Endothelial cell of umbilical vein (primary cell): Measurements from ENCODE around the gene EGFL7. TPM values are rescaled to one million over a fixed set of nuclear protein-coding genes. Genes with fewer than 3 reads are reported as not detected.

Experiments used
- BruUV-seq: library from RNA; stranded (reverse); fragments of 400-500 nt; replicated peaks from 2 replicates; lab custom pipeline; 2021; lab: Mats Ljungman, UMichigan
- CTCF ChIA-PET: fragments of 300-600, 350-600 bp; sonication (Branson Sonifier 250); formaldehyde crosslinking; loops from one replicate; lab custom pipeline; 2021; ENCODE audit warnings: antibody characterized with exemption, inconsistent platforms; lab: Charles Lee
- POLR2A ChIA-PET: fragments of 300-600, 350-600 bp; sonication (Branson Sonifier 250); formaldehyde crosslinking; loops from one replicate; lab custom pipeline; 2021; ENCODE audit warnings: antibody characterized with exemption, inconsistent platforms; lab: Charles Lee
- DNase-seq: peaks from one replicate; pipeline ENCODE4 v3.0.0-alpha.2; 2011; ENCODE audit warnings: low read depth, low spot score
- FAIRE-seq: peaks from 2 replicates; lab custom pipeline; 2011; peaks lifted over from hg19 to GRCh38; lab: Jason Lieb, UNC
- H2AFZ ChIP-seq: 2 replicates; pipeline ENCODE4 v1.6.0; 2012; ENCODE audit warnings: low read depth, low read length, control low read depth, inconsistent platforms
- H3K27ac ChIP-seq: 2 replicates; pipeline ENCODE4 v1.5.1; 2011; ENCODE audit warnings: low read depth, mild to moderate bottlenecking, control low read depth, low read length, moderate library complexity; ENCODE audit not compliant: insufficient read depth
- H3K27me3 ChIP-seq, 2 experiments: 2 replicates each; pipeline versions ENCODE4 v1.6.0 to v1.6.1; 2011; ENCODE audit warnings: low read length in 2 of 2, mixed read lengths in 1 of 2; ENCODE audit not compliant: control insufficient read depth in 2 of 2, insufficient read depth in 2 of 2
- H3K36me3 ChIP-seq, 2 experiments: 2 replicates in 1 of 2; 3 replicates in 1 of 2; pipeline ENCODE4 v1.5.1; 2011; ENCODE audit warnings: low read length in 2 of 2, mild to moderate bottlenecking in 1 of 2, moderate library complexity in 1 of 2; ENCODE audit not compliant: control insufficient read depth in 2 of 2, insufficient read depth in 2 of 2; ENCODE audit errors: extremely low read depth in 1 of 2
- H3K4me1 ChIP-seq: 3 replicates; pipeline ENCODE4 v1.5.1; 2011; ENCODE audit warnings: mild to moderate bottlenecking, low read length; ENCODE audit not compliant: control insufficient read depth, insufficient read depth; ENCODE audit errors: extremely low read depth
- H3K4me2 ChIP-seq: 2 replicates; pipeline ENCODE4 v1.6.1; 2011; ENCODE audit warnings: low read length, control low read depth, mixed read lengths; ENCODE audit not compliant: insufficient read depth
- H3K4me3 ChIP-seq, 3 experiments: fragments of 200-600 bp in 1 of 3; sonication (generic), shearing (Covaris generic) in 1 of 3; replicated peaks in 1 of 3; 2 replicates each; pipeline ENCODE4 v1.5.1; 2011 to 2016; ENCODE audit warnings: control low read depth in 3 of 3, low read length in 3 of 3, mild to moderate bottlenecking in 2 of 3, inconsistent platforms in 1 of 3, low read depth in 1 of 3, moderate library complexity in 1 of 3; ENCODE audit not compliant: insufficient read depth in 1 of 3
- H3K79me2 ChIP-seq: 2 replicates; pipeline ENCODE4 v1.6.0; 2012; ENCODE audit warnings: low read length, inconsistent platforms; ENCODE audit not compliant: control insufficient read depth, insufficient read depth
- H3K9ac ChIP-seq: replicated peaks from 2 replicates; pipeline ENCODE3; 2011; ENCODE audit warnings: low read length, control low read depth; ENCODE audit not compliant: insufficient read depth; ENCODE audit errors: extremely low read depth
- H3K9me1 ChIP-seq: replicated peaks from 3 replicates; pipeline ENCODE4 v1.6.0; 2011; ENCODE audit warnings: mild to moderate bottlenecking, low read length; ENCODE audit not compliant: control insufficient read depth, insufficient read depth; ENCODE audit errors: extremely low read depth
- H3K9me3 ChIP-seq: replicated peaks from 2 replicates; pipeline ENCODE4 v1.5.1; 2012; ENCODE audit warnings: low read length, inconsistent platforms; ENCODE audit not compliant: control insufficient read depth, insufficient read depth
- H4K20me1 ChIP-seq: replicated peaks from 2 replicates; pipeline ENCODE3; 2011; ENCODE audit warnings: mild to moderate bottlenecking, low read length; ENCODE audit not compliant: control insufficient read depth, insufficient read depth; ENCODE audit errors: extremely low read depth
- EZH2 ChIP-seq: IDR thresholded peaks from 2 replicates; pipeline ENCODE4 v1.6.1; 2012; ENCODE audit warnings: borderline replicate concordance, low read depth, mild to moderate bottlenecking, moderate library complexity, low read length, inconsistent platforms; ENCODE audit not compliant: severe bottlenecking
- FOS ChIP-seq: IDR thresholded peaks from 2 replicates; pipeline ENCODE4 v1.6.1; 2011; ENCODE audit warnings: mild to moderate bottlenecking, low read length, moderate library complexity, borderline replicate concordance; ENCODE audit not compliant: insufficient read depth
- MYC ChIP-seq: IDR thresholded peaks from one replicate; pipeline ENCODE4 v1.6.1; 2011; ENCODE audit warnings: mild to moderate bottlenecking, low read depth, low read length
- dilution Hi-C: fragments of 300-500 bp; cut with MboI; formaldehyde crosslinking; loops from one replicate; pipeline ENCODE4 v1.15.0; 2019; ENCODE audit warnings: low sequenced_read_pairs; ENCODE audit not compliant: extremely low pct_ligation_motif_present
- intact Hi-C: fragments of 100-400 bp; cut with micrococcal nuclease; formaldehyde crosslinking; loops from one replicate; pipeline ENCODE4 v1.10.0; 2022
- polyA plus RNA-seq, 4 experiments: library from polyadenylated mRNA; depleted of rRNA in 3 of 4; stranded (reverse) in 3 of 4; unstranded in 1 of 4; fragments of >200 nt; gene quantifications; 2 replicates each; pipeline versions ENCODE4 v1.2.1 to v1.2.3, GENCODE V29; 2011 to 2012; ENCODE audit warnings: missing spikeins in 1 of 4
- total RNA-seq: library from RNA; stranded (reverse); gene quantifications from 2 replicates; pipeline ENCODE4 v1.2.3, GENCODE V29; 2021
- TF ChIP-seq, protein P1 (sequence below), 2 donors: IDR thresholded peaks; 1 replicate in 1 of 2; 2 replicates in 1 of 2; pipeline ENCODE4 v1.5.1; 2011; ENCODE audit warnings: low read length in 2 of 2, mild to moderate bottlenecking in 2 of 2, moderate library complexity in 2 of 2, control low read depth in 1 of 2, inconsistent platforms in 1 of 2, low read depth in 1 of 2; ENCODE audit not compliant: insufficient read depth in 1 of 2; ENCODE audit errors: extremely low read depth in 1 of 2

The EGFL7 gene
- total and polyA plus RNA-seq, 2 donors (not counting 3 experiments of a cell fraction or from before 2014, with no cell fraction given), result 1,043 to 1,377 TPM

DNA sequence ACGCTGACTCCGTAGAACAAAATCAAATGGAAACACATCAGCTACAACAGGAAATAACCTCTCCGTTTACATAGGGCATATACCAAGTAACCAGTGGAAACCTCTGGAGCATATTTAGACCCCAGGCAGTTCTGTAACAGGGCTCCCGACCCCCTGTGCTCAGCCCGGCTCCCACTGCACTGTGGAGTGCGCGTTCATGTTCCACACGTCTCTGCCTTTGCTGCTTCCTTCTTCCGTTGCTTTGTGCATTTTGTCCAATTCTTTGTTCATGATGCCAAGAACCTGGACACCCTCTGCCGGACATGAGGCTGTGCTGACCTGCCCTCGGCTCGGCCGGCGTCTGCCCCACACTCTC is 30.4 kb downstream of the EGFL7 start:
- Histone ChIP-seq H3K27me3 (no peaks in the 10 kb centered on the region), H3K9ac (no peak overlapping the region), H3K4me2 (no peak overlapping the region), H4K20me1 (no peaks in the 10 kb centered on the region), H3K27ac (no peak overlapping the region), H3K9me1 (no peaks in the 10 kb centered on the region), H3K36me3 (no peaks in the 10 kb centered on the region), H3K79me2 (no peaks in the 10 kb centered on the region), H3K4me3 (no peak overlapping the region), H3K9me3 (no peaks in the 10 kb centered on the region), H2AFZ (no peak overlapping the region), H3K4me1 (peaks cover 6% of the 10 kb centered on the region)
- intact Hi-C loops, result no loop called here
- no TSS peak for BruUV-seq
- POLR2A ChIA-PET, result no interaction called here
- dilution Hi-C loops, result no loop called here
- CTCF ChIA-PET, result interaction anchor here (0.7 to 1.4 kb wide), 8 partner anchors 10 to 208 kb away, joined by 3 to 6 read pairs (median 3); no protein-coding TSS in a partner anchor
- FAIRE-seq (no peak), DNase-seq (no peak)
- no peak for TF ChIP-seq EZH2
- TF ChIP-seq, protein P1, sequence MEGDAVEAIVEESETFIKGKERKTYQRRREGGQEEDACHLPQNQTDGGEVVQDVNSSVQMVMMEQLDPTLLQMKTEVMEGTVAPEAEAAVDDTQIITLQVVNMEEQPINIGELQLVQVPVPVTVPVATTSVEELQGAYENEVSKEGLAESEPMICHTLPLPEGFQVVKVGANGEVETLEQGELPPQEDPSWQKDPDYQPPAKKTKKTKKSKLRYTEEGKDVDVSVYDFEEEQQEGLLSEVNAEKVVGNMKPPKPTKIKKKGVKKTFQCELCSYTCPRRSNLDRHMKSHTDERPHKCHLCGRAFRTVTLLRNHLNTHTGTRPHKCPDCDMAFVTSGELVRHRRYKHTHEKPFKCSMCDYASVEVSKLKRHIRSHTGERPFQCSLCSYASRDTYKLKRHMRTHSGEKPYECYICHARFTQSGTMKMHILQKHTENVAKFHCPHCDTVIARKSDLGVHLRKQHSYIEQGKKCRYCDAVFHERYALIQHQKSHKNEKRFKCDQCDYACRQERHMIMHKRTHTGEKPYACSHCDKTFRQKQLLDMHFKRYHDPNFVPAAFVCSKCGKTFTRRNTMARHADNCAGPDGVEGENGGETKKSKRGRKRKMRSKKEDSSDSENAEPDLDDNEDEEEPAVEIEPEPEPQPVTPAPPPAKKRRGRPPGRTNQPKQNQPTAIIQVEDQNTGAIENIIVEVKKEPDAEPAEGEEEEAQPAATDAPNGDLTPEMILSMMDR (IDR thresholded peaks at IDR 0.05; ENCODE audit: extremely low read depth in 1 of 2, insufficient read depth in 1 of 2, low read depth in 1 of 2, low read length in 2 of 2), result no peak

DNA sequence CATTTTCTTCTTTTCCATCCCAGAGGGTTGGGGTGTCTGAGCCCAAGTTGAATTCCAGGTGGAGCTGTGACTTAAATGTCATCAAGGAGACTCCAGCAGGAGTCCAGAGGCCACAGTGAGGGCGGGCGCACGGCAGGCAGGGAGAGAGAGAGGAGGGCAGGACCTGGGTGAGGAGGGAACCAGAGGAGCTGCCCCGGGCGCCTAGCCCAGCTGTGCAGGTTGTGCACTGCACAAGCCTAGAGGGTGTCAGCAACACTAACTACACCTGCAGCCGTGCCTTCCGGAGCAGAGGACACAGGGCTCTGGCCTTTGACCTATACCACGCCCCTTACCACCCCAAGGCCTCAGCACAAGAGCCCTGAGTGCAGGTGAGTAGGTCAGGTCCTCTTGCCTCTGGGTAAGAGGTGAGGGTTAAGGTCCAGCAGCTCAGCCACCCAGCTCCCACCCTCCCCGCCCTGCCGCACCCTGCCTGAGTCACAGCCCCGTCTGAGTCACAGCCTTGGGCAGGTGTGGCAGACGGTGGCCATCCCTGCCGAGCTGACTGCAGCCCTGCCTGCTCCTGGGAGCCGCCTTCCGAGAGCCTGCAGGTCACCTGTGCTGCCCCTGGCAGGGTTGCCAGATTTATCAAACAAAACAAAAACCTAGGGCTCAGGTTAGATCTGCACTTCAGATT is 30.9 kb downstream of the EGFL7 start:
- dilution Hi-C loops (no loop called here), intact Hi-C loops (loop anchor here (1.0 kb wide), 1 partner anchor 208 kb away; no protein-coding TSS in a partner anchor)
- BruUV-seq, result no TSS peak
- no peak overlapping the region for H3K27ac ChIP-seq
- H3K79me2 ChIP-seq, result no peaks in the 10 kb centered on the region
- no peaks in the 10 kb centered on the region for H3K36me3 ChIP-seq
- no peaks in the 10 kb centered on the region for H3K9me3 ChIP-seq
- no peak overlapping the region for H3K4me2 ChIP-seq
- ChIA-PET CTCF (interaction anchor here (0.5 to 1.4 kb wide), 9 partner anchors 9 to 209 kb away, joined by 3 to 6 read pairs (median 3); no protein-coding TSS in a partner anchor), POLR2A (no interaction called here)
- TF ChIP-seq MYC (no peak), FOS (peak; percentile 35)
- H2AFZ ChIP-seq, result no peak overlapping the region
- peak; percentile 28 for DNase-seq
- no peaks in the 10 kb centered on the region for H4K20me1 ChIP-seq
- H3K9ac ChIP-seq, result no peak overlapping the region
- H3K9me1 ChIP-seq, result no peaks in the 10 kb centered on the region
- no peak for FAIRE-seq
- H3K27me3 ChIP-seq, result no peaks in the 10 kb centered on the region
- no peak overlapping the region for H3K4me3 ChIP-seq
- H3K4me1 ChIP-seq, result peaks cover 6% of the 10 kb centered on the region
